Upper lobe of left lung (tissue), 4 donors: ENCODE results near the gene ALDH7A1.
"Not testable (repeated sequence)": the region's sequence is repeated elsewhere in the genome, so short reads cannot be mapped to it uniquely, and the experiment has no call there.

Experiments
- CTCF ChIP-seq, 6 experiments: fragments of 450-650 bp in 4 of 6; fragments of 200-600 bp in 2 of 6; sonication (generic) in 2 of 6; IDR thresholded peaks; one replicate each; pipeline ENCODE4 v1.5.1; 2016 to 2019; ENCODE audit warnings: antibody characterized with exemption in 6 of 6
- EP300 ChIP-seq, 4 donors: sonication (generic); formaldehyde crosslinking; IDR thresholded peaks; one replicate each; pipeline ENCODE4 v1.5.1; 2017; ENCODE audit warnings: antibody characterized with exemption in 4 of 4, control low read depth in 2 of 4
- POLR2A ChIP-seq, 4 donors: fragments of 450-650 bp; IDR thresholded peaks; one replicate each; pipeline ENCODE4 v1.5.1; 2016 to 2017; ENCODE audit warnings: antibody characterized with exemption in 4 of 4, mild to moderate bottlenecking in 2 of 4
- POLR2AphosphoS5 ChIP-seq, 2 donors: sonication (generic); formaldehyde crosslinking; IDR thresholded peaks; one replicate each; pipeline ENCODE4 v1.5.1; 2017; ENCODE audit warnings: antibody characterized with exemption in 2 of 2

GRCh38 chr5:126599971-126600630 is 5.1 kb upstream of the ALDH7A1 start:
- TF ChIP-seq EP300, CTCF, POLR2A, POLR2AphosphoS5 (IDR thresholded peaks at IDR 0.05): not testable (repeated sequence)
